Left lung (tissue), 14 donors: Measurements from ENCODE around the gene NOBOX. TPM values are rescaled to one million over a fixed set of nuclear protein-coding genes. Genes with fewer than 3 reads are reported as not detected.

Experiments used
- ATAC-seq: fragments of 200-7000 bp; cut with Tn5 transposase; one replicate; pipeline ENCODE4 v1.9.1; 2020; ENCODE audit warnings: moderate library complexity
- DNase-seq, 4 donors: peaks; one replicate each; pipeline ENCODE4 v3.0.0-alpha.2; 2013 to 2020
- H3K27ac ChIP-seq, 2 donors: fragments of 200-600 bp; sonication (generic) in 1 of 2; one replicate each; pipeline versions ENCODE4 v1.5.0 to v1.8.0; 2020 to 2021
- H3K27me3 ChIP-seq, 2 donors: fragments of 200-600 bp; sonication (generic) in 1 of 2; one replicate each; pipeline versions ENCODE4 v1.5.0 to v1.8.0; 2020 to 2021
- H3K36me3 ChIP-seq, 2 donors: fragments of 200-600 bp; sonication (generic) in 1 of 2; one replicate each; pipeline versions ENCODE4 v1.5.0 to v1.8.0; 2020 to 2021
- H3K4me1 ChIP-seq, 2 donors: fragments of 200-600 bp; one replicate each; pipeline ENCODE4 v1.8.0; 2021
- H3K4me3 ChIP-seq, 2 donors: fragments of 200-600 bp; sonication (generic) in 1 of 2; one replicate each; pipeline versions ENCODE4 v1.5.0 to v1.8.0; 2020 to 2021; ENCODE audit warnings: mild to moderate bottlenecking in 1 of 2
- H3K9me3 ChIP-seq, 2 donors: fragments of 200-600 bp; sonication (generic) in 1 of 2; one replicate each; pipeline versions ENCODE4 v1.5.0 to v1.8.0; 2020 to 2021
- intact Hi-C, 2 donors: fragments of 100-400 bp; cut with DNase I; formaldehyde crosslinking; loops; one replicate each; pipeline versions ENCODE4 v1.11.2 to v1.14.2; 2022
- long read RNA-seq, 12 donors: library from polyadenylated mRNA in 2 of 12; unstranded in 2 of 12; transcript quantifications; one replicate each; pipeline ENCODE4 v2.0.0 and lab custom pipeline, GENCODE V29; 2019 to 2026
- polyA plus RNA-seq, 6 donors: library from polyadenylated mRNA; unstranded; fragments of 120-200 nt; gene quantifications; one replicate each; pipeline ENCODE4 v1.2.1, GENCODE V29; 2013; ENCODE audit not compliant: insufficient read length in 6 of 6
- total RNA-seq, 2 donors: library from RNA; stranded (reverse); fragmentation: NEBNext Ultra II Directional; extraction: Animal tissue kit (Norgen Biotek cat#: 25700); gene quantifications; one replicate each; pipeline ENCODE4 v1.2.1, GENCODE V29; 2021
- TF ChIP-seq, protein P1 (sequence below), 2 donors: fragments of 200-600 bp; sonication (generic) in 1 of 2; IDR thresholded peaks; one replicate each; pipeline versions ENCODE4 v1.5.0 to v1.8.0; 2021; ENCODE audit warnings: antibody characterized with exemption in 2 of 2
- donor health status: DM: no; HTN: yes; CAD: no.
- donor health status: DM: no; HTN: no; CAD: no.

The NOBOX gene
- total RNA-seq: not detected
- polyA plus RNA-seq: not detected
- long read RNA-seq, donor 1: 0 reads
- long read RNA-seq, donor 2: 0 reads
- long read RNA-seq, donor 3: 0 reads
- long read RNA-seq, donor 4: 0 reads
- long read RNA-seq, donor 5: 0 reads
- long read RNA-seq, donor 6: 0 reads
- long read RNA-seq, donor 7: 0 reads
- long read RNA-seq, donor 8: 0 reads
- long read RNA-seq, donor 9: 0 reads
- long read RNA-seq, donor 10: 0 reads
- long read RNA-seq, donor 11: 0 reads
- long read RNA-seq, donor 12: 0 reads

GRCh38 chr7:144403649-144404061 is at the start of gene NOBOX:
TSS of gene NOBOX (minus strand) at chr7:144403693.
- no peaks in the 10 kb centered on the region for H3K36me3 ChIP-seq
- DNase-seq: no peak
- H3K4me1 ChIP-seq: no peaks in the 10 kb centered on the region
- no peaks in the 10 kb centered on the region for H3K9me3 ChIP-seq
- TF ChIP-seq, protein P1, sequence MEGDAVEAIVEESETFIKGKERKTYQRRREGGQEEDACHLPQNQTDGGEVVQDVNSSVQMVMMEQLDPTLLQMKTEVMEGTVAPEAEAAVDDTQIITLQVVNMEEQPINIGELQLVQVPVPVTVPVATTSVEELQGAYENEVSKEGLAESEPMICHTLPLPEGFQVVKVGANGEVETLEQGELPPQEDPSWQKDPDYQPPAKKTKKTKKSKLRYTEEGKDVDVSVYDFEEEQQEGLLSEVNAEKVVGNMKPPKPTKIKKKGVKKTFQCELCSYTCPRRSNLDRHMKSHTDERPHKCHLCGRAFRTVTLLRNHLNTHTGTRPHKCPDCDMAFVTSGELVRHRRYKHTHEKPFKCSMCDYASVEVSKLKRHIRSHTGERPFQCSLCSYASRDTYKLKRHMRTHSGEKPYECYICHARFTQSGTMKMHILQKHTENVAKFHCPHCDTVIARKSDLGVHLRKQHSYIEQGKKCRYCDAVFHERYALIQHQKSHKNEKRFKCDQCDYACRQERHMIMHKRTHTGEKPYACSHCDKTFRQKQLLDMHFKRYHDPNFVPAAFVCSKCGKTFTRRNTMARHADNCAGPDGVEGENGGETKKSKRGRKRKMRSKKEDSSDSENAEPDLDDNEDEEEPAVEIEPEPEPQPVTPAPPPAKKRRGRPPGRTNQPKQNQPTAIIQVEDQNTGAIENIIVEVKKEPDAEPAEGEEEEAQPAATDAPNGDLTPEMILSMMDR (IDR thresholded peaks at IDR 0.05): no peak
- intact Hi-C loops: no loop called here
- no peak within 1 kb of the TSS for H3K4me3 ChIP-seq
- ATAC-seq: no peak
- H3K27me3 ChIP-seq: no peaks in the 10 kb centered on the region
- no peak within 1 kb of the TSS for H3K27ac ChIP-seq

GRCh38 chr7:144452064-144452463 is 48.6 kb upstream of the NOBOX start:
- TF ChIP-seq, protein P1 (IDR thresholded peaks at IDR 0.05): no peak
- ATAC-seq: no peak

DNA sequence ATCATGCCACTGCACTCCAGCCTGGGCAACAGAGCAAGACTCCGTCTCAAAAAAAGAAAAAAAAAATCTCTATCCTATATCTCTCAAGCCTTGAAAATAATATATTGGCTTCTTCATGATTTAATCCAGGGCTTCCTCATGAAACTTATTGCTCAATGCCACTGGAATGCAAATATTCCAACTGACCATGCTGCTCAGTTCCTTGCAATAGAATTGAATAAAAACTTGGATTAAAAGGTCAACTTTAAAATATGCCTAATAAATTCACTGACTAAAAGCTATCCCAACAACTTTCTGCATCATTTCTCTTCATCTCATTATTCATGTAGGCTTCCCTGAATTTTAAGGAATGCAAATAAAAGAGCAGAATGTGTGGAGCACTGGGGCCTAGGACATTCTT is 42.1 kb upstream of the NOBOX start:
- intact Hi-C loops: no loop called here
- Histone ChIP-seq H3K27me3 (no peaks in the 10 kb centered on the region), H3K9me3 (no peaks in the 10 kb centered on the region), H3K4me3 (no peak overlapping the region), H3K27ac (no peak overlapping the region), H3K4me1 (no peaks in the 10 kb centered on the region), H3K36me3 (no peaks in the 10 kb centered on the region)
- TF ChIP-seq, protein P1 (IDR thresholded peaks at IDR 0.05): no peak
- no peak for DNase-seq
- no peak for ATAC-seq

More at GRCh38 chr7:144452064-144452463, 48.6 kb upstream of the NOBOX start:
- DNase-seq: no peak
- no peaks in the 10 kb centered on the region for H3K36me3 ChIP-seq
- H3K27me3 ChIP-seq: no peaks in the 10 kb centered on the region
- intact Hi-C loops: no loop called here
- no peaks in the 10 kb centered on the region for H3K9me3 ChIP-seq
- H3K27ac ChIP-seq: no peak overlapping the region
- no peak overlapping the region for H3K4me3 ChIP-seq
- no peaks in the 10 kb centered on the region for H3K4me1 ChIP-seq

DNA sequence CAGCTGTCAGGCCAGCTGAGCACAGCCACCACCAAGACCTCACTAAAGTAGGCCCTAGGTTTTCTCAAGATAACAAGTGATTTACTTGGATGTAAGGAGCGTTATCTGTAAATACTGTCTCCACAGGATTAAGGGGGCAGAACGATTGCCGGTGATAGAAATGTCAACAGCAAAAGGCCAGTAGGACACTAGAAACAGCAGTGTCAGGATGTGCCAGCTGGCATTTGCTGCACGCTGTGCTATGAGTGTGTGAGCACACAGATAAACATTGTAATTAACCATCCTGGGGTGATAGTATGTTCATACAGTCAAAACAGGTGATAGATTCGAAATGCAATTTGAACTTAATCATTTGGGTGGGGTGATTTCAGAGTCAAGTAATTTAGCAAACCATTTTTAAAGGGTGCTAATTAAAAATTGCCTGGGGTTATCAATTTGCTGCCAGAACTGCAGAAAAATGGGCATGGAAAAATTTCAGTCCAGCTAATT is 36.3 kb upstream of the NOBOX start:
- TF ChIP-seq, protein P1 (IDR thresholded peaks at IDR 0.05): no peak
- no peak overlapping the region for H3K27ac ChIP-seq
- H3K9me3 ChIP-seq: no peaks in the 10 kb centered on the region
- intact Hi-C loops: no loop called here
- no peak overlapping the region for H3K4me3 ChIP-seq
- no peaks in the 10 kb centered on the region for H3K27me3 ChIP-seq
- H3K36me3 ChIP-seq: no peaks in the 10 kb centered on the region
- ATAC-seq: no peak
- H3K4me1 ChIP-seq: no peaks in the 10 kb centered on the region
- no peak for DNase-seq

DNA sequence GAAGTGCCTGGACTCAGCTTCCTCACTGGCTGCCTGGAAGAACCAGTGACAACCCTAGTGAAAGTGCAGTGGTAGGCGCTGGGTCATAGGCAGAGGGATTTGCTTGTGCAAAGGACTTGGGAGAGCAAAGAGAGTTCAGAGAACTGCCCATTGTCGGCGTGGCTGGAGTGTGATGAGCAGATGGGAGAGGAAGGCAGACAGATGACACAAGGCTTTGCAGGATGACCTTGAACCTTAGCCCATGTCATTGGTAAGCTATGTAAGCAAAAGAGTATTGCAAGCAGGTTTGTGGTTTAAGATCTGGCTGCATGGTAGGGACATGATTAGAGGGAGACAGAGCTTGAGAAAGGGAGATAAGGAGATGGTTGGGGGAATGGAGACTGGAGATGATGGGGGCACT is 35.3 kb upstream of the NOBOX start:
- Histone ChIP-seq H3K36me3 (no peaks in the 10 kb centered on the region), H3K4me3 (no peak overlapping the region), H3K27me3 (no peaks in the 10 kb centered on the region), H3K9me3 (no peaks in the 10 kb centered on the region), H3K4me1 (no peaks in the 10 kb centered on the region), H3K27ac (no peak overlapping the region)
- ATAC-seq: no peak
- TF ChIP-seq, protein P1 (IDR thresholded peaks at IDR 0.05): no peak
- no peak for DNase-seq
- intact Hi-C loops: no loop called here
